HCT116 (cell line): ENCODE data around the gene ERGIC1.

Experiments
- CEBPB ChIP-seq: IDR thresholded peaks from 2 replicates; pipeline ENCODE4 v1.6.1; 2012; ENCODE audit warnings: low read depth
- CTCF ChIP-seq, 3 experiments: fragments of 200-600 bp in 1 of 3; sonication (generic) in 1 of 3; IDR thresholded peaks in 2 of 3; conservative IDR thresholded peaks in 1 of 3; 2 replicates each; pipeline ENCODE4 v1.5.1; 2012 to 2017; ENCODE audit warnings: low read depth in 2 of 3, low read length in 2 of 3, antibody characterized with exemption in 1 of 3, borderline replicate concordance in 1 of 3, control low read depth in 1 of 3, mild to moderate bottlenecking in 1 of 3, mixed read lengths in 1 of 3, mixed run types in 1 of 3, moderate library complexity in 1 of 3; ENCODE audit not compliant: insufficient read depth in 1 of 3
- EGR1 ChIP-seq: IDR thresholded peaks from 2 replicates; pipeline ENCODE4 v1.6.1; 2012; ENCODE audit warnings: low read depth
- EZH2 ChIP-seq: fragments of 200-600 bp; sonication (generic); IDR thresholded peaks from 2 replicates; pipeline ENCODE4 v1.6.1; 2017; ENCODE audit warnings: antibody characterized with exemption, mixed run types
- EZH2phosphoT487 ChIP-seq: fragments of 200-600 bp; IDR thresholded peaks from 2 replicates; pipeline ENCODE4 v1.6.1; 2018; ENCODE audit warnings: antibody characterized with exemption, borderline replicate concordance
- FOSL1 ChIP-seq: IDR thresholded peaks from 2 replicates; pipeline ENCODE4 v1.6.1; 2012; ENCODE audit warnings: low read depth
- POLR2A ChIP-seq: IDR thresholded peaks from 2 replicates; pipeline ENCODE4 v1.7.0; 2011; ENCODE audit warnings: borderline replicate concordance; ENCODE audit not compliant: insufficient read depth, insufficient read length; ENCODE audit errors: extremely low read depth
- POLR2AphosphoS5 ChIP-seq: IDR thresholded peaks from 2 replicates; pipeline ENCODE4 v1.6.1; 2011; ENCODE audit warnings: mild to moderate bottlenecking, low read depth, low read length, moderate library complexity
- RAD21 ChIP-seq: IDR thresholded peaks from 2 replicates; pipeline ENCODE4 v1.6.1; 2012; ENCODE audit warnings: low read depth, mild to moderate bottlenecking
- SIN3A ChIP-seq: IDR thresholded peaks from 2 replicates; pipeline ENCODE4 v1.6.1; 2012; ENCODE audit warnings: low read depth
- SRF ChIP-seq: IDR thresholded peaks from 2 replicates; pipeline ENCODE4 v1.6.1; 2012; ENCODE audit warnings: low read depth
- TCF7L2 ChIP-seq: IDR thresholded peaks from 2 replicates; pipeline ENCODE4 v1.7.0; 2011; ENCODE audit warnings: borderline replicate concordance, inconsistent platforms; ENCODE audit not compliant: insufficient read depth, insufficient read length; ENCODE audit errors: extremely low read depth
- ZFX ChIP-seq: fragments of 450-650 bp; IDR thresholded peaks from 2 replicates; pipeline ENCODE4 v1.6.1; 2017
- TF ChIP-seq, protein P1 (sequence below): IDR thresholded peaks from 2 replicates; pipeline ENCODE4 v1.6.1; 2012; ENCODE audit warnings: low read depth

- TF ChIP-seq SRF, result no peak
- TF ChIP-seq ZFX, result no peak
- no peak for TF ChIP-seq POLR2A
- no peak for TF ChIP-seq EGR1
- no peak for TF ChIP-seq EZH2
- TF ChIP-seq CTCF (IDR thresholded peaks at IDR 0.05 in 2 of 3, conservative IDR thresholded peaks at IDR 0.05 in 1 of 3; ENCODE audit: borderline replicate concordance in 1 of 3, insufficient read depth in 1 of 3, low read depth in 2 of 3, low read length in 2 of 3), result no peak
- TF ChIP-seq POLR2AphosphoS5, result no peak
- no peak for TF ChIP-seq EZH2phosphoT487
- TF ChIP-seq, protein P1, sequence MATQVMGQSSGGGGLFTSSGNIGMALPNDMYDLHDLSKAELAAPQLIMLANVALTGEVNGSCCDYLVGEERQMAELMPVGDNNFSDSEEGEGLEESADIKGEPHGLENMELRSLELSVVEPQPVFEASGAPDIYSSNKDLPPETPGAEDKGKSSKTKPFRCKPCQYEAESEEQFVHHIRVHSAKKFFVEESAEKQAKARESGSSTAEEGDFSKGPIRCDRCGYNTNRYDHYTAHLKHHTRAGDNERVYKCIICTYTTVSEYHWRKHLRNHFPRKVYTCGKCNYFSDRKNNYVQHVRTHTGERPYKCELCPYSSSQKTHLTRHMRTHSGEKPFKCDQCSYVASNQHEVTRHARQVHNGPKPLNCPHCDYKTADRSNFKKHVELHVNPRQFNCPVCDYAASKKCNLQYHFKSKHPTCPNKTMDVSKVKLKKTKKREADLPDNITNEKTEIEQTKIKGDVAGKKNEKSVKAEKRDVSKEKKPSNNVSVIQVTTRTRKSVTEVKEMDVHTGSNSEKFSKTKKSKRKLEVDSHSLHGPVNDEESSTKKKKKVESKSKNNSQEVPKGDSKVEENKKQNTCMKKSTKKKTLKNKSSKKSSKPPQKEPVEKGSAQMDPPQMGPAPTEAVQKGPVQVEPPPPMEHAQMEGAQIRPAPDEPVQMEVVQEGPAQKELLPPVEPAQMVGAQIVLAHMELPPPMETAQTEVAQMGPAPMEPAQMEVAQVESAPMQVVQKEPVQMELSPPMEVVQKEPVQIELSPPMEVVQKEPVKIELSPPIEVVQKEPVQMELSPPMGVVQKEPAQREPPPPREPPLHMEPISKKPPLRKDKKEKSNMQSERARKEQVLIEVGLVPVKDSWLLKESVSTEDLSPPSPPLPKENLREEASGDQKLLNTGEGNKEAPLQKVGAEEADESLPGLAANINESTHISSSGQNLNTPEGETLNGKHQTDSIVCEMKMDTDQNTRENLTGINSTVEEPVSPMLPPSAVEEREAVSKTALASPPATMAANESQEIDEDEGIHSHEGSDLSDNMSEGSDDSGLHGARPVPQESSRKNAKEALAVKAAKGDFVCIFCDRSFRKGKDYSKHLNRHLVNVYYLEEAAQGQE, result no peak
- no peak for TF ChIP-seq FOSL1
- no peak for TF ChIP-seq RAD21
- no peak for TF ChIP-seq CEBPB
- TF ChIP-seq SIN3A, result no peak
- TF ChIP-seq TCF7L2, result no peak
Observed at GRCh38 chr5:172796306-172796705, 37.7 kb upstream of the ERGIC1 start.
